K562 (cell line): ENCODE data around the gene CMSS1. TPM values are rescaled to one million over a fixed set of nuclear protein-coding genes. Genes with fewer than 3 reads are reported as not detected.

Source experiments
- polyA plus RNA-seq, 8 experiments: library from polyadenylated mRNA; depleted of rRNA in 4 of 8; stranded (reverse) in 5 of 8; unstranded in 3 of 8; fragments of >200 nt; fragmentation: Nextera tagmentation in 2 of 8; fragmentation: Illumina TruSeq in 1 of 8; extraction: Ambion mirVana in 2 of 8; extraction: Trizol in 1 of 8; gene quantifications; 2 replicates each; pipeline versions ENCODE4 v1.2.1 to v1.2.3, GENCODE V29; 2011 to 2014; ENCODE audit warnings: inconsistent platforms in 1 of 8, missing spikeins in 1 of 8
- total RNA-seq, 7 experiments: library from RNA; depleted of rRNA in 6 of 7; stranded (reverse); fragments of >200 nt in 6 of 7; fragmentation: Illumina TruSeq in 2 of 7; extraction: Trizol in 2 of 7; gene quantifications; 2 replicates each; pipeline versions ENCODE4 v1.2.1 to v1.2.3, GENCODE V29; 2011 to 2021; ENCODE audit warnings: low replicate concordance in 1 of 7
- TF ChIP-seq, protein P1 (sequence below): fragments of 450-650 bp; IDR thresholded peaks from 2 replicates; pipeline ENCODE4 v1.7.1; 2018; ENCODE audit warnings: mild to moderate bottlenecking, low read depth; ENCODE audit not compliant: partially characterized antibody
- TF ChIP-seq, protein P2 (sequence below): fragments of 200-800 bp; sonication (Bioruptor generic); IDR thresholded peaks from 2 replicates; pipeline ENCODE4 v1.6.1; 2016; ENCODE audit warnings: missing genetic modification characterization, missing compliant biosample characterization

The CMSS1 gene
- total and polyA plus RNA-seq, 9 of the 15 experiments (the other 6 are each of a cell fraction or from before 2014, with no cell fraction given), result 46.9 to 109 (median 72.3) TPM

DNA sequence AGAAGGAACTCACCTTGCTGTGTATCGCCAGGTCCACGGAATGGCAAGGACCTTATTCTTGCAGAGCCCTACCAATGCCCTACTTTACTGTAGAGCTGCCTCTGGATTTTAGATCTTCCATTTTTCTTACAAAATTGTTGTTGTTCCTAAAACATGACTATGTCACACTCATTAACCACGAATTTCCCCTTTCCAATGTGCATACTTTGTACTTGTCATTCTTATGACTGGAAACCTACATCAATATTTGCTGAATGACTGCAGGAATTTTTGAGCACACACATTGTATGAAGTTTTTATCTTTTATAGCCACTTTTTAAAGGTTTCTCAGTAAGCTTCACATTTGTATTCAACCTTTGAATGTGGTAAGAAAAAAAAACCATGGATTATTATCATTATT lies 35.9 kb upstream of the CMSS1 start (continued):
- TF ChIP-seq, protein P1, sequence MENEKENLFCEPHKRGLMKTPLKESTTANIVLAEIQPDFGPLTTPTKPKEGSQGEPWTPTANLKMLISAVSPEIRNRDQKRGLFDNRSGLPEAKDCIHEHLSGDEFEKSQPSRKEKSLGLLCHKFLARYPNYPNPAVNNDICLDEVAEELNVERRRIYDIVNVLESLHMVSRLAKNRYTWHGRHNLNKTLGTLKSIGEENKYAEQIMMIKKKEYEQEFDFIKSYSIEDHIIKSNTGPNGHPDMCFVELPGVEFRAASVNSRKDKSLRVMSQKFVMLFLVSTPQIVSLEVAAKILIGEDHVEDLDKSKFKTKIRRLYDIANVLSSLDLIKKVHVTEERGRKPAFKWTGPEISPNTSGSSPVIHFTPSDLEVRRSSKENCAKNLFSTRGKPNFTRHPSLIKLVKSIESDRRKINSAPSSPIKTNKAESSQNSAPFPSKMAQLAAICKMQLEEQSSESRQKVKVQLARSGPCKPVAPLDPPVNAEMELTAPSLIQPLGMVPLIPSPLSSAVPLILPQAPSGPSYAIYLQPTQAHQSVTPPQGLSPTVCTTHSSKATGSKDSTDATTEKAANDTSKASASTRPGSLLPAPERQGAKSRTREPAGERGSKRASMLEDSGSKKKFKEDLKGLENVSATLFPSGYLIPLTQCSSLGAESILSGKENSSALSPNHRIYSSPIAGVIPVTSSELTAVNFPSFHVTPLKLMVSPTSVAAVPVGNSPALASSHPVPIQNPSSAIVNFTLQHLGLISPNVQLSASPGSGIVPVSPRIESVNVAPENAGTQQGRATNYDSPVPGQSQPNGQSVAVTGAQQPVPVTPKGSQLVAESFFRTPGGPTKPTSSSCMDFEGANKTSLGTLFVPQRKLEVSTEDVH, result no peak
- TF ChIP-seq, protein P2, sequence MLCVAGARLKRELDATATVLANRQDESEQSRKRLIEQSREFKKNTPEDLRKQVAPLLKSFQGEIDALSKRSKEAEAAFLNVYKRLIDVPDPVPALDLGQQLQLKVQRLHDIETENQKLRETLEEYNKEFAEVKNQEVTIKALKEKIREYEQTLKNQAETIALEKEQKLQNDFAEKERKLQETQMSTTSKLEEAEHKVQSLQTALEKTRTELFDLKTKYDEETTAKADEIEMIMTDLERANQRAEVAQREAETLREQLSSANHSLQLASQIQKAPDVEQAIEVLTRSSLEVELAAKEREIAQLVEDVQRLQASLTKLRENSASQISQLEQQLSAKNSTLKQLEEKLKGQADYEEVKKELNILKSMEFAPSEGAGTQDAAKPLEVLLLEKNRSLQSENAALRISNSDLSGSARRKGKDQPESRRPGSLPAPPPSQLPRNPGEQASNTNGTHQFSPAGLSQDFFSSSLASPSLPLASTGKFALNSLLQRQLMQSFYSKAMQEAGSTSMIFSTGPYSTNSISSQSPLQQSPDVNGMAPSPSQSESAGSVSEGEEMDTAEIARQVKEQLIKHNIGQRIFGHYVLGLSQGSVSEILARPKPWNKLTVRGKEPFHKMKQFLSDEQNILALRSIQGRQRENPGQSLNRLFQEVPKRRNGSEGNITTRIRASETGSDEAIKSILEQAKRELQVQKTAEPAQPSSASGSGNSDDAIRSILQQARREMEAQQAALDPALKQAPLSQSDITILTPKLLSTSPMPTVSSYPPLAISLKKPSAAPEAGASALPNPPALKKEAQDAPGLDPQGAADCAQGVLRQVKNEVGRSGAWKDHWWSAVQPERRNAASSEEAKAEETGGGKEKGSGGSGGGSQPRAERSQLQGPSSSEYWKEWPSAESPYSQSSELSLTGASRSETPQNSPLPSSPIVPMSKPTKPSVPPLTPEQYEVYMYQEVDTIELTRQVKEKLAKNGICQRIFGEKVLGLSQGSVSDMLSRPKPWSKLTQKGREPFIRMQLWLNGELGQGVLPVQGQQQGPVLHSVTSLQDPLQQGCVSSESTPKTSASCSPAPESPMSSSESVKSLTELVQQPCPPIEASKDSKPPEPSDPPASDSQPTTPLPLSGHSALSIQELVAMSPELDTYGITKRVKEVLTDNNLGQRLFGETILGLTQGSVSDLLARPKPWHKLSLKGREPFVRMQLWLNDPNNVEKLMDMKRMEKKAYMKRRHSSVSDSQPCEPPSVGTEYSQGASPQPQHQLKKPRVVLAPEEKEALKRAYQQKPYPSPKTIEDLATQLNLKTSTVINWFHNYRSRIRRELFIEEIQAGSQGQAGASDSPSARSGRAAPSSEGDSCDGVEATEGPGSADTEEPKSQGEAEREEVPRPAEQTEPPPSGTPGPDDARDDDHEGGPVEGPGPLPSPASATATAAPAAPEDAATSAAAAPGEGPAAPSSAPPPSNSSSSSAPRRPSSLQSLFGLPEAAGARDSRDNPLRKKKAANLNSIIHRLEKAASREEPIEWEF (CRISPR knock-in tag), result no peak
- TF ChIP-seq, all 486 proteins: peak for 0
